HG03280 (cell line): ENCODE results near the gene C18orf32.
"Not testable (repeated sequence)": the region's sequence is repeated elsewhere in the genome, so short reads cannot be mapped to it uniquely, and the experiment has no call there.

Experiments used
- ATAC-seq: cut with Tn5 transposase; IDR thresholded peaks from one replicate; pipeline ENCODE4 v1.9.1; 2021; ENCODE audit warnings: mild to moderate bottlenecking, moderate library complexity; ENCODE audit not compliant: unreplicated experiment

The C18orf32 gene

GRCh38 chr18:49486953-49487710, at the start of gene C18orf32:
TSS of gene C18orf32 (minus strand) at chr18:49487234. CDS start at chr18:49483748, 3,486 bp downstream.
- ATAC-seq, result peak; percentile 94

GRCh38 chr18:49534846-49535601, 48.0 kb upstream of the C18orf32 start:
- no peak for ATAC-seq

GRCh38 chr18:49531678-49532153, 44.7 kb upstream of the C18orf32 start:
- ATAC-seq, result peak; percentile 55

- ATAC-seq, result no peak
These were observed 42.6 kb upstream of the C18orf32 start for GRCh38 chr18:49529596-49529995.

- no peak for ATAC-seq
These were observed 40.7 kb upstream of the C18orf32 start for GRCh38 chr18:49527631-49528327.

DNA sequence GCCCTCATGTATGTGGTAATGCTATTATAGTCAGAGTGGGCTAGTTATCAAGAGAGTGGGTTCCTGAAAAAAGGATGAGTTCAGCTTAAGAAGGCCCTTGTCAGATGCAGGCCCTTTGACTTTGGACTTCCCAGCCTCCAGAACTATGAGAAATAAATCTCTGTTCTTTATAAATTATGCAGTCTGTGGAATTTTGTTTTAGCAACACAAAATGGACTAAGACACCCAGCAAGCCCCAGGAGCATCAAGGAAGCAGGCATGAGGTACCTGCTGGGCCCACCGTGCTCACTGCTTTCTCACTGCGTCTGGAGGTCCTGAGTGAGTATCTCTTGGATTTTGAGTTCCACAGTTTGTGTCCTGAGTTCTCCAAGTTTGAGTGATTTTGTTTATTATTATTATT, 38.9 kb upstream of the C18orf32 start:
- ATAC-seq, result no peak

- no peak for ATAC-seq
These were observed 37.9 kb upstream of the C18orf32 start for GRCh38 chr18:49524951-49525350.

GRCh38 chr18:49524349-49524748, 37.3 kb upstream of the C18orf32 start:
- no peak for ATAC-seq

DNA sequence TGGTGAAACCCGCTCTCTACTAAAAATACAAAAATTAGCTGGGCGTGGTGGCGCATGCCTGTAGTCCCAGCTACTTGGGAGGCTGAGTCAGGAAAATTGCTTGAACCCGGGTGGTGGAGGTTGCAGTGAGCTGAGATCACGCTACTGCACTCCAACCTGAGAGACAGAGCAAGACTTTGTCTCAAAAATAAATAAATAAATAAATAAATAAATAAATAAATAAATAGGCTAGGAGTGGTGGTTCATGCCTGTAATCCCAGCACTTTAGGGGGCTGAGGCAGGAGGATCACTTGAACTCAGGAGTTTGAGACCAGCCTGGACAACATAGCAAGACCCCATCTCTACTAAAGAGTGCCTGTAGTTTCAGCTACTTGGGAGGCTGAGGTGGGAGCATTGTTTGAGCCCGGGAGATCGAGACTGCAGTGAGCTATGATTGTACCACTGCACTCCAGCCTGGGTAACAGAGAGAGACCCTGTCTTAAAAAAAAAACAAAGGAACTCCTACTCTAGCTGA, 36.6 kb upstream of the C18orf32 start:
- not testable (repeated sequence) for ATAC-seq

DNA sequence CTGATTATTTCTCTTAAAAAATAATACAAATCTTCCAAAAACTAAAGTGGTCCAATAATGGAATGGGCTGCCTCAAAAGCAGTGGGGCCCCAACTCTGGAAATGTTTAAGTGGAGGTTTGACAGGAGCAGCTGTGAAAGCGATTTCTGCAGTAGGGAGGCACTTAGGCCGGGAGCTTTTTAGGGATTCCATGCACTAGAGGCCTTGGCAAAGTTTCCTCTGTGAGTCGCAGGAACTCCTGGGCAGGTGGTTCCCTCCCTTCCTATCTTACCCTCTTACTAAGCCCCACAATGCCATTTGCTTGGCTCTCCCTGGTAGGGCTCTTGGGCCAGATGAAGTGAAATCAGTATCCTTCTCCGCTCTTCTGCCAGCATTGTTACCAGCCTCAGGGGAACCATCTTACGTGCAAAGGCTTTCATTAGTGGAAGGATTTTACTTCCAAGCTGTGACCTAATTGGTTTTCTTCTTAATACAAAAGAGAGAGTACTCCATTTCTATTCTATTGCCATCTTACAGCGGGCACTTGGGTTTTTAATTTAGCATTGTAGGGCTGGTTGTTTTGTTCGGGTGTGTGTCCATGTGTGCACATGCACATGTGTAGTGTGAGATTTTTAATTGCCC, 34.3 kb upstream of the C18orf32 start:
- no peak for ATAC-seq

- no peak for ATAC-seq
These were observed 33.7 kb upstream of the C18orf32 start for GRCh38 chr18:49520661-49521145.

GRCh38 chr18:49519101-49519971, 32.3 kb upstream of the C18orf32 start:
- no peak for ATAC-seq

DNA sequence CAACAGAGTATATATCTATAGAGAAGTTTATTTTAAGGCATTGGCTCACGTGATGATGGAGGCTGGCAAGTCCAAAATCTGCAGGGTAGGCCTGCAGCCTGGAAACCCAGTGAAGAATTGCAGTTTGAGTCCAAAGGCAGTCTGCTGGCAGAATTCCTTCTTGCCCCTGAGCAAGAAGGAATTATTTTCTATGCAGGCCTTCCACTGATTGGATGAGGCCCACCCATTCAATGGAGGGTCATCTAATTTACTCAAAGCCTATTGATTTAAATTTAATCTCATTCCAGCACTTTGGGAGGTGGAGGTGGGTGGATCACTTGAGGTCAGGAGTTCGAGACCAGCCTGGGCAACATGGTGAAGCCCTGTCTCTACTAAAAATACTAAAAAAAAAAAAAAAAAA, 30.4 kb upstream of the C18orf32 start:
- ATAC-seq, result no peak

DNA sequence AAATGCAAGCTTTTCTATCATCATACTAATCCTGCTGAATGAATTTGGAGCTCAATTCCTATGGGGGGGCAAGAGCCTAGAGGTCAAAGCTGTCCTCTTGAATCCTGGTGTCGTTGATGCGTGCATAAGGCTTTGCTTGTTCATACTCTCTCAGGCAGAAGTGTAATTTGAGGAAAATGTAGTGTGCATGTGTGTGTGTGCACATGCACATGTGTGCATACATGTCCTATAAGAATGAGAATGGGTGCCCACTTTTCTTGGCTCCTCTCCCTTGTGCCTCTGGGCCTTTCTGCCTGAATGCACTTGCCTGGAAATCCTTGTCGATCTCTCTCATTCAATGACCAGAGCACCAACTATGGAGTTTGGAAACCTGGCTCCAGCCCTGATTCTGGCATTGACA, 28.5 kb upstream of the C18orf32 start:
- no peak for ATAC-seq

DNA sequence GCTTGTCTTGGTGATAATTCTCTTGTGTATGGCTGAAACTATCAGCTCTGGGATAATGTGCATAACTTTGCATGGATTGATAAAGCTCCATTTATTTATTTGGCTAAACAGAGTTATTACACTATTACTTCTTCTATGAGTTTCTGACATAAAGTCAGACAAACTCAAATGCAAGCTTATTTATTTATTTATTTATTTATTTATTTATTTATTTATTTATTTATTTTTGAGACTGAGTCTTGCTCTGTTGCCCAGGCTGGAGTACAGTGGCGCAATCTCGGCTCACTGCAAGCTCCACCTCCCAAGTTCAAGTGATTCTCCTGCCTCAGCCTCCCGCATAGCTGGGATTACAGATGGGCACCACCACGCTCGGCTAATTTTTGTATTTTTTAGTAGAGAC, 28.0 kb upstream of the C18orf32 start:
- not testable (repeated sequence) for ATAC-seq

DNA sequence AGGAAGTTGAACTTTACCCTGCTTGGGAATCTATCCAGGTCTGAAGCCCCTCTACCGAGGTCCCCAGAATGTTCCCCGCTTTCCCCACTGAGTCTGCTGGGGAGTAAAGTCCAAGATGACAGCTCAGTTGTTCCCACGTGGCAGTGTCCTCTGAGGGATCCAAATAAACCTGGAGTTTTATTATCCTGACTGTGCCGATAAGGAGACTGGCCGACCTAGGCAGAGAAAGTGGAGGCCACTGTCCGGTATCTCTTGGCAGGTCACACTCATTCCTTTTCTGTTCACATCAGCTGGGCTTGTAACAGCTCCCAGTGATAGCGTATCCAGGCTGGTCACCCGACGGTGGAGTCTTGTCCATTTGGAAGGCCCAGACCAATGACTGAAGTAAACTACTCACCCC, 27.5 kb upstream of the C18orf32 start:
- ATAC-seq, result no peak

- not testable (repeated sequence) for ATAC-seq
These were observed 25.8 kb upstream of the C18orf32 start for GRCh38 chr18:49512876-49513275.

GRCh38 chr18:49510393-49511115, 23.5 kb upstream of the C18orf32 start:
- ATAC-seq, result no peak

DNA sequence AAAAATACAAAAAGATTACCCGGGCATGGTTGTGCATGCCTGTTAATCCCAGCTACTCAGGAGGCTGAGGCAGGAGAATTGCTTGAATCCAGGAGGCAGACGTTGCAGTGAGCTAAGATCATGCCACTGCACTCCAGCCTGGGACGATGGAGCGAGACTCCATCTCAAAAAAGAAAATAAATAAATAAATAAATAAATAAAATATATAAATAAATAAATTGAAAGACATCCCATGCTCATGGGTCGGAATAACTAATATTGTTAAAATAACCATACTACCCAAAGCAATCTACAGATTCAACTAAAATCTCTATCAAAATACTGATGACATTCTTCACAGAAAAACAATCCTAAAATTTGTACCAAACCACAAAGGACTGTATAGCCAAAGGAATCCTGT, 19.4 kb upstream of the C18orf32 start:
- not testable (repeated sequence) for ATAC-seq
